HEK293T (cell line): ENCODE results near the gene PEX14.

Experiments
- ARNT ChIP-seq: fragments of 450-650 bp; IDR thresholded peaks from 2 replicates; pipeline ENCODE4 v1.6.1; 2017; ENCODE audit warnings: mild to moderate bottlenecking
- BHLHE40 ChIP-seq: fragments of 450-650 bp; IDR thresholded peaks from 2 replicates; pipeline ENCODE4 v1.6.1; 2016; ENCODE audit warnings: mild to moderate bottlenecking, moderate library complexity, borderline replicate concordance
- ELF4 ChIP-seq: fragments of 450-650 bp; IDR thresholded peaks from 2 replicates; pipeline ENCODE4 v1.6.1; 2017; ENCODE audit warnings: antibody characterized with exemption
- FOXA1 ChIP-seq: fragments of 450-650 bp; IDR thresholded peaks from 2 replicates; pipeline ENCODE4 v1.6.1; 2016; ENCODE audit warnings: mild to moderate bottlenecking
- HDGF ChIP-seq: fragments of 450-650 bp; IDR thresholded peaks from 2 replicates; pipeline ENCODE4 v1.6.1; 2017; ENCODE audit warnings: antibody characterized with exemption, borderline replicate concordance
- L3MBTL2 ChIP-seq: fragments of 450-650 bp; conservative IDR thresholded peaks from 2 replicates; pipeline ENCODE4 v1.6.1; 2016; ENCODE audit warnings: mild to moderate bottlenecking
- LEF1 ChIP-seq: fragments of 450-650 bp; IDR thresholded peaks from 2 replicates; pipeline ENCODE4 v1.6.1; 2017; ENCODE audit warnings: mild to moderate bottlenecking, borderline replicate concordance
- NFRKB ChIP-seq: fragments of 450-650 bp; IDR thresholded peaks from 2 replicates; pipeline ENCODE4 v1.6.1; 2016; ENCODE audit warnings: mild to moderate bottlenecking, moderate library complexity
- SP1 ChIP-seq: fragments of 450-650 bp; IDR thresholded peaks from 2 replicates; pipeline ENCODE4 v1.6.1; 2017
- TARDBP ChIP-seq: fragments of 450-650 bp; IDR thresholded peaks from 2 replicates; pipeline ENCODE4 v1.6.1; 2016
- TF ChIP-seq, protein P1 (sequence below): fragments of 450-650 bp; IDR thresholded peaks from 2 replicates; pipeline ENCODE4 v1.6.1; 2016

DNA sequence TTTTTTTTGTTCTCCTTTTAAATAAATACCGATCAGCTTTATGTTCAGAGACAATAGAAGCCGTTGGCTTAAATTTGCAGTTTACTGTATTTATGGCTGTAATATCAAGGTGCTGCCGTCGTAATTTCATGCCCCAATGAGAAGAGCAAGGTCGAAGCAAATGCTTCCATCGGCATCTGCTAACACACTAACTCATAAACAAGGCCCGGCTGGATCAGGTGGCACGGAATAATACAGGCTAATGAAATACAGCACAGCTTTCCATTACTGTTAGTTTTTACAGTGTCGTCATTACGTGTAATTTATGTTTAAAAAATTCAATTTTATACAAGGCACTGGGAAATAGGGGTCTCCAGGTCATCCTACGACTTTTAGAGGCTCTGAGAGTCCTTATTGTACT lies 119.0 kb downstream of the PEX14 start:
- TF ChIP-seq FOXA1 (no peak), NFRKB (no peak), BHLHE40 (no peak), SP1 (no peak), ELF4 (no peak), L3MBTL2 (no peak), LEF1 (no peak), ARNT (no peak), HDGF (no peak), TARDBP (no peak)
- TF ChIP-seq, protein P1, sequence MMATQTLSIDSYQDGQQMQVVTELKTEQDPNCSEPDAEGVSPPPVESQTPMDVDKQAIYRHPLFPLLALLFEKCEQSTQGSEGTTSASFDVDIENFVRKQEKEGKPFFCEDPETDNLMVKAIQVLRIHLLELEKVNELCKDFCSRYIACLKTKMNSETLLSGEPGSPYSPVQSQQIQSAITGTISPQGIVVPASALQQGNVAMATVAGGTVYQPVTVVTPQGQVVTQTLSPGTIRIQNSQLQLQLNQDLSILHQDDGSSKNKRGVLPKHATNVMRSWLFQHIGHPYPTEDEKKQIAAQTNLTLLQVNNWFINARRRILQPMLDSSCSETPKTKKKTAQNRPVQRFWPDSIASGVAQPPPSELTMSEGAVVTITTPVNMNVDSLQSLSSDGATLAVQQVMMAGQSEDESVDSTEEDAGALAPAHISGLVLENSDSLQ, result no peak
